Measurements from ENCODE around the gene SAMD11.

DNA sequence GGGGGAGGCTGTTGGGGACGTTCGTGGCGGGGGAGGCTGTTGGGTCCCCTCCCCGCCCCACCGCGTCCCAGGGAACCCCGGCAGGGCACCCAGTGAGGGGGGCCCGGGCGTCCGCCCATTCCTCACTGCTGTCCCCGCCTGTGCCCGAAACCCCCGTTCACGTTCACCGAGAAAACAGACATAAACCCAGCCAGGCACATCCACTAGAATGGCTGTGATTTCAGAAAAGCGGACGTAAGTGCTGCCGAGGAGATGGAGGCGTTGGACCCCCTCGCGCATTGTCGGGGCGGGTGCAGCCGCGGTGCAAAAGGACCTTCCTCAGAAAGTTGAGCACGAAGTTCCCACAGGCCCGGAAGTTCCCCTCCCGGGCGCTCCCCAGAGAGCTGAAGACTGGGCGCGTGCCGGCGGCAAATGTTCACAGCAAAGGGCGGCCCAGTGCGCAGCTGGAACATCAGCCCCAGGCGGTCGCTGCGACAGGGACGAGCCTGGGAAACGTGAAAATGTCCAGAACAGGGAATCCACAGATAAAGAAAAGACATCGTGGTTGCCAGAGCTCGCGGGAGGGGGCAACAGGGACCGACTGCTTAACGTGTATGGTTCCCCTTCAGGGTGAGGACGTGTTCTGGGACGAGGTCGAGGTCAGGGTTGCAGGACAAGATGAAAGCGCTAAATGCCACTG, 18.5 kb upstream of the SAMD11 start:
- TF ChIP-seq CREB1 (IDR thresholded peaks at IDR 0.05), result no peak
- TF ChIP-seq RAD21 (IDR thresholded peaks at IDR 0.05 in 1 of 2, conservative IDR thresholded peaks at IDR 0.05 in 1 of 2; ENCODE audit: low read depth in 2 of 2, low read length in 2 of 2), result no peak
- TF ChIP-seq SIN3A (conservative IDR thresholded peaks at IDR 0.05 in 1 of 2, IDR thresholded peaks at IDR 0.05 in 1 of 2; ENCODE audit: low read depth in 1 of 2, low read length in 2 of 2), result no peak
- no peak for TF ChIP-seq ZNF274 (IDR thresholded peaks at IDR 0.05; ENCODE audit: borderline replicate concordance, extremely low read depth, low read length)
- TF ChIP-seq, protein P1, sequence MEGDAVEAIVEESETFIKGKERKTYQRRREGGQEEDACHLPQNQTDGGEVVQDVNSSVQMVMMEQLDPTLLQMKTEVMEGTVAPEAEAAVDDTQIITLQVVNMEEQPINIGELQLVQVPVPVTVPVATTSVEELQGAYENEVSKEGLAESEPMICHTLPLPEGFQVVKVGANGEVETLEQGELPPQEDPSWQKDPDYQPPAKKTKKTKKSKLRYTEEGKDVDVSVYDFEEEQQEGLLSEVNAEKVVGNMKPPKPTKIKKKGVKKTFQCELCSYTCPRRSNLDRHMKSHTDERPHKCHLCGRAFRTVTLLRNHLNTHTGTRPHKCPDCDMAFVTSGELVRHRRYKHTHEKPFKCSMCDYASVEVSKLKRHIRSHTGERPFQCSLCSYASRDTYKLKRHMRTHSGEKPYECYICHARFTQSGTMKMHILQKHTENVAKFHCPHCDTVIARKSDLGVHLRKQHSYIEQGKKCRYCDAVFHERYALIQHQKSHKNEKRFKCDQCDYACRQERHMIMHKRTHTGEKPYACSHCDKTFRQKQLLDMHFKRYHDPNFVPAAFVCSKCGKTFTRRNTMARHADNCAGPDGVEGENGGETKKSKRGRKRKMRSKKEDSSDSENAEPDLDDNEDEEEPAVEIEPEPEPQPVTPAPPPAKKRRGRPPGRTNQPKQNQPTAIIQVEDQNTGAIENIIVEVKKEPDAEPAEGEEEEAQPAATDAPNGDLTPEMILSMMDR (IDR thresholded peaks at IDR 0.05; ENCODE audit: control extremely low read depth in 1 of 3, insufficient read depth in 1 of 3, low read depth in 1 of 3, low read length in 3 of 3), result no peak
- TF ChIP-seq TAF1 (IDR thresholded peaks at IDR 0.05; ENCODE audit: low read depth, low read length), result no peak
- no peak for TF ChIP-seq EP300 (IDR thresholded peaks at IDR 0.05; ENCODE audit: borderline replicate concordance in 1 of 2, low read depth in 2 of 2, low read length in 2 of 2)
- no peak for TF ChIP-seq RXRA (IDR thresholded peaks at IDR 0.05; ENCODE audit: insufficient read depth, low read depth, low read length)
- TF ChIP-seq FOSL1 (IDR thresholded peaks at IDR 0.05; ENCODE audit: insufficient read depth, low read depth, low read length), result no peak
- TF ChIP-seq POLR2A (IDR thresholded peaks at IDR 0.05; ENCODE audit: control extremely low read depth in 1 of 2, low read depth in 2 of 2, low read length in 2 of 2), result no peak
